Nephron (organoid): ENCODE data around the gene COMMD10.

ENCODE experiments used
- H3K27ac Mint-ChIP-seq, 3 experiments: 2 replicates each; pipeline ENCODE4 v1.8.0; 2020; ENCODE audit warnings: mixed read lengths in 3 of 3, mild to moderate bottlenecking in 2 of 3, moderate library complexity in 1 of 3
- H3K27me3 Mint-ChIP-seq: 2 replicates; pipeline ENCODE4 v1.8.0; 2021; ENCODE audit warnings: low read depth, mild to moderate bottlenecking, moderate library complexity, mixed read lengths
- H3K36me3 Mint-ChIP-seq: 2 replicates; pipeline ENCODE4 v1.8.0; 2020; ENCODE audit warnings: low read depth, mixed read lengths
- H3K4me1 Mint-ChIP-seq: 2 replicates; pipeline ENCODE4 v1.8.0; 2020; ENCODE audit warnings: mixed read lengths
- H3K4me3 Mint-ChIP-seq, 3 experiments: 2 replicates each; pipeline ENCODE4 v1.8.0; 2020; ENCODE audit warnings: mild to moderate bottlenecking in 3 of 3, mixed read lengths in 3 of 3, moderate library complexity in 2 of 3
- H3K9me3 Mint-ChIP-seq: 2 replicates; pipeline ENCODE4 v1.8.0; 2020; ENCODE audit warnings: mixed read lengths
- TF ChIP-seq, protein P1 (sequence below), 3 experiments: fragments of 200-600 bp; sonication (generic); IDR thresholded peaks; one replicate each; pipeline ENCODE4 v1.5.0; 2021; ENCODE audit warnings: antibody characterized with exemption in 3 of 3; ENCODE audit not compliant: unreplicated experiment in 3 of 3

Gene COMMD10

DNA sequence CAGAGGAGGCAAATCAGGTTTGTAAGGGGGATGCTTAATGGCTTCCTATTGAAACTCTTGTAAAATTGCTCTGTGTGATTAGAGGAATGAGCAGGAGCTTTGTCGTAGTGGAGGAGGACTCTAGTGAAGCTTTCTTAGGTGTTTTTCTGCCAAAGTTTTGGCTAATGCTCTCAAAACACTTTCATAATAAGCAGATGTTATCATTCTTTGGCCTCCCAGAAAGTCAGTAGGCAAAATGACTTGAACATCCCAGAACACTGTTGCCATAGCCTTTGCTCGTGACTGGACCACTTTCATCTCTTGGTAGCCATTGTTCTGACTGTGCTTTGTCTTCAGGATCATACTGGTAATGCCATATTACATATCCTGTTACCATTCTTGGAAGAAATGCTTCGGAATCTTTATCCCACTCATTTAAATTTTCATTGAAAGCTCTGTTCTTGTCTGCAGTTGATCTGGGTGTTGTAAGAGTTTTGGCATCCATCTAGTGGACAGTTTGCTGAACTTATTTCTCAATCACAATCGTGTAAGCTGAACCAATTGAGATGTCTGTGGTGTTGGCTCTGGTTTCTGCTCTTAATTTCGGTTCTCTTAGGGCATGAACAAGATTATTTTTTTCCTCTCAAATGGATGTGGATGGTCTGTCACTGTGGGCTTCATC lies 187.6 kb downstream of the COMMD10 start:
- no peaks in the 10 kb centered on the region for H3K27me3 Mint-ChIP-seq
- H3K4me1 Mint-ChIP-seq: peaks cover 4% of the 10 kb centered on the region
- H3K36me3 Mint-ChIP-seq: peaks cover 28% of the 10 kb centered on the region

GRCh38 chr5:116273448-116274242 lies 188.8 kb downstream of the COMMD10 start:
- TF ChIP-seq, protein P1, sequence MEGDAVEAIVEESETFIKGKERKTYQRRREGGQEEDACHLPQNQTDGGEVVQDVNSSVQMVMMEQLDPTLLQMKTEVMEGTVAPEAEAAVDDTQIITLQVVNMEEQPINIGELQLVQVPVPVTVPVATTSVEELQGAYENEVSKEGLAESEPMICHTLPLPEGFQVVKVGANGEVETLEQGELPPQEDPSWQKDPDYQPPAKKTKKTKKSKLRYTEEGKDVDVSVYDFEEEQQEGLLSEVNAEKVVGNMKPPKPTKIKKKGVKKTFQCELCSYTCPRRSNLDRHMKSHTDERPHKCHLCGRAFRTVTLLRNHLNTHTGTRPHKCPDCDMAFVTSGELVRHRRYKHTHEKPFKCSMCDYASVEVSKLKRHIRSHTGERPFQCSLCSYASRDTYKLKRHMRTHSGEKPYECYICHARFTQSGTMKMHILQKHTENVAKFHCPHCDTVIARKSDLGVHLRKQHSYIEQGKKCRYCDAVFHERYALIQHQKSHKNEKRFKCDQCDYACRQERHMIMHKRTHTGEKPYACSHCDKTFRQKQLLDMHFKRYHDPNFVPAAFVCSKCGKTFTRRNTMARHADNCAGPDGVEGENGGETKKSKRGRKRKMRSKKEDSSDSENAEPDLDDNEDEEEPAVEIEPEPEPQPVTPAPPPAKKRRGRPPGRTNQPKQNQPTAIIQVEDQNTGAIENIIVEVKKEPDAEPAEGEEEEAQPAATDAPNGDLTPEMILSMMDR (IDR thresholded peaks at IDR 0.05; ENCODE audit: unreplicated experiment in 3 of 3): no peak
- Mint-ChIP-seq H3K4me3 (no peak overlapping the region), H3K9me3 (peaks cover 34% of the 10 kb centered on the region), H3K27me3 (no peaks in the 10 kb centered on the region), H3K27ac (peak overlapping the region; percentile 64 to 79 (median 68)), H3K36me3 (peaks cover 34% of the 10 kb centered on the region), H3K4me1 (peaks cover 4% of the 10 kb centered on the region)

More for the DNA sequence above, 187.6 kb downstream of the COMMD10 start:
- TF ChIP-seq, protein P1 (IDR thresholded peaks at IDR 0.05; ENCODE audit: unreplicated experiment in 3 of 3): peak in 1 of 3 experiments; percentile 20
- H3K27ac Mint-ChIP-seq: peak overlapping the region; percentile 64 to 79 (median 68)
- no peak overlapping the region for H3K4me3 Mint-ChIP-seq
- H3K9me3 Mint-ChIP-seq: peaks cover 25% of the 10 kb centered on the region

DNA sequence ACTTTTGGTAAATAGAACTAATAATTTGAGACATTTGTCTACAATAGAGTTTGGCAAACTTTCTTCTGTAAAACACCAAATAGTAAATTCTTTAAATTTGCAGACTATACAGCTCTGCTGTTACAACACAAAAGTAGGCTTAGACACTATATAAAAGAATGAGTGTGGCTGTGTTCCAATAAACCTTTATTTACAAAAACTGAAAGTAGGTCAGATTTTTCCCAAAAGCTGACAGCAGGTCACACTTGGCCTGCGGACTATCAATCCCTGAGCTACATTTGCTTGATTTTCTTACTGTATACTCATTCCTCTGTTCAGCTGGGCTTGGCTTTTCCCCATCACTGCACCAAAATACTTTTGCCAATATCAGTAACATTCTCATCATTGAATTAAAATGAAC lies 189.4 kb downstream of the COMMD10 start:
- Mint-ChIP-seq H3K4me1 (peaks cover 4% of the 10 kb centered on the region), H3K27ac (peak overlapping the region in 1 of 3 experiments; percentile 68), H3K4me3 (no peak overlapping the region), H3K36me3 (peaks cover 38% of the 10 kb centered on the region), H3K27me3 (no peaks in the 10 kb centered on the region), H3K9me3 (peaks cover 37% of the 10 kb centered on the region)
- TF ChIP-seq, protein P1 (IDR thresholded peaks at IDR 0.05; ENCODE audit: unreplicated experiment in 3 of 3): no peak

DNA sequence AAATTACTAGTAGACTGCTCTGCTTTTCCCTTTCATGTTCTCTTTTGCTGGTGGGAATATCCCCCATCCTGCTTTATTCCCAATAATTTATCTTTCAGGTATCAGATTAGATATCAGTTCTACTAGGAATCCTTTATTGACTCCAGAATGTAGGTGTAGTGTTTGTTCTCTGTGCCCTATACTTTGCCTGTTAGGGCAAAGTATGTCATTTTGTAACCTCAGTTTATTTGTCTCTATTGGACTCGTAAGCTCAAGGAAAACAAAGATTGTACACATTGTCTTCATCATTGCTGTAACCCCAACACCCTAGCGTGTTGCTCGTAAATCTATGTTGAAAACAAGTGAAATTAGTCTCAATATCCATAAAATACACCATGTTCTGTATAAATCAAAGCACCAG lies 190.5 kb downstream of the COMMD10 start:
- Mint-ChIP-seq H3K4me1 (peaks cover 4% of the 10 kb centered on the region), H3K27ac (peak overlapping the region in 1 of 3 experiments; percentile 68), H3K36me3 (peaks cover 38% of the 10 kb centered on the region), H3K4me3 (no peak overlapping the region), H3K27me3 (no peaks in the 10 kb centered on the region), H3K9me3 (peaks cover 39% of the 10 kb centered on the region)
- TF ChIP-seq, protein P1 (IDR thresholded peaks at IDR 0.05; ENCODE audit: unreplicated experiment in 3 of 3): no peak

DNA sequence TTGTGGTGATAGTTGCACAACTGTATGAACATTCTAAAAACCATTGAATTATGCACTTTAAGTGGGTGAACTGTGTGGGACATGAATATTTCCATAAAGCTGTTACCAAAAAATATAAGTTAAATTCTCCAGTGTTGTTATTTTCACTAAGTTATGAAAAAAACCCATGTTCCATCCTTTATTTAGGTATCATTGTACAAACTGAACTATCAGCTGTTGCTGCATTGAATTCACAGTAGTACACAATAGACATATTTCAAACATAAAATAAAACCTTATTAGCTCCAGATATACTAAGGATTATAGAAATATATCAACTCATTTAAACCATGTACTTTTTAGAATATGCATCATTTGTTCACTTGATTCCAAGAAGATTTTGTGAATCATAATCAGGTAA lies 192.1 kb downstream of the COMMD10 start:
- peaks cover 4% of the 10 kb centered on the region for H3K4me1 Mint-ChIP-seq
- peaks cover 39% of the 10 kb centered on the region for H3K9me3 Mint-ChIP-seq
- no peak overlapping the region for H3K4me3 Mint-ChIP-seq
- H3K27ac Mint-ChIP-seq: no peak overlapping the region
- TF ChIP-seq, protein P1 (IDR thresholded peaks at IDR 0.05; ENCODE audit: unreplicated experiment in 3 of 3): no peak
- H3K27me3 Mint-ChIP-seq: no peaks in the 10 kb centered on the region
- peaks cover 33% of the 10 kb centered on the region for H3K36me3 Mint-ChIP-seq
